H1 (cell line): ENCODE data around the gene TMEM156. TPM values are rescaled to one million over a fixed set of nuclear protein-coding genes. Genes with fewer than 3 reads are reported as not detected.

Experiments used
- CTCF ChIA-PET: fragments of 300-600 bp; sonication (Branson Sonifier 250); formaldehyde crosslinking; loops from one replicate; lab custom pipeline; 2021; ENCODE audit not compliant: partially characterized antibody; lab: Charles Lee
- POLR2A ChIA-PET: fragments of 300-600 bp; sonication (Branson Sonifier 250); formaldehyde crosslinking; loops from one replicate; lab custom pipeline; 2021; ENCODE audit warnings: inconsistent platforms; ENCODE audit not compliant: partially characterized antibody; lab: Charles Lee
- DNase-seq, 2 experiments: peaks; one replicate each; pipeline versions ENCODE4 v3.0.0 to v3.0.0-alpha.2; 2010 to 2022; ENCODE audit warnings: low spot score in 2 of 2, low read depth in 1 of 2, mixed read lengths in 1 of 2
- FAIRE-seq: peaks from 2 replicates; lab custom pipeline; 2011; peaks lifted over from hg19 to GRCh38; lab: Jason Lieb, UNC
- H2AFZ ChIP-seq: 2 replicates; pipeline ENCODE4 v1.8.1; 2012; ENCODE audit warnings: low read length, inconsistent platforms
- H2AK5ac ChIP-seq: 2 replicates; pipeline ENCODE4 v1.6.1; 2013; ENCODE audit warnings: low read depth, low read length
- H2BK120ac ChIP-seq: replicated peaks from 2 replicates; pipeline ENCODE3; 2013; ENCODE audit warnings: low read depth, low read length, inconsistent platforms
- H2BK12ac ChIP-seq: 2 replicates; pipeline ENCODE4 v1.6.1; 2013; ENCODE audit warnings: low read depth, low read length
- H2BK15ac ChIP-seq: 2 replicates; pipeline ENCODE4 v1.6.1; 2013; ENCODE audit warnings: low read length
- H2BK20ac ChIP-seq: 2 replicates; pipeline ENCODE4 v1.6.1; 2013; ENCODE audit warnings: low read length
- H2BK5ac ChIP-seq: 2 replicates; pipeline ENCODE4 v1.6.1; 2013; ENCODE audit warnings: low read depth, low read length
- H3K14ac ChIP-seq: 2 replicates; pipeline ENCODE4 v1.6.1; 2013; ENCODE audit warnings: inconsistent platforms; ENCODE audit not compliant: insufficient read length
- H3K18ac ChIP-seq: 2 replicates; pipeline ENCODE4 v1.6.1; 2013; ENCODE audit warnings: low read length; ENCODE audit errors: extremely low read depth
- H3K23ac ChIP-seq: 2 replicates; pipeline ENCODE4 v1.6.1; 2013; ENCODE audit warnings: inconsistent platforms; ENCODE audit not compliant: insufficient read length
- H3K23me2 ChIP-seq: 2 replicates; pipeline ENCODE4 v1.6.1; 2013; ENCODE audit warnings: low read depth, low read length
- H3K27ac ChIP-seq: 2 replicates; pipeline ENCODE4 v1.6.1; 2011; ENCODE audit warnings: low read depth, low read length, inconsistent platforms
- H3K27me3 ChIP-seq, 4 experiments: replicated peaks in 1 of 4; 1 replicate in 1 of 4; 2 replicates in 3 of 4; pipeline versions ENCODE4 v1.6.1 to v1.8.1; 2011 to 2013; ENCODE audit warnings: low read length in 3 of 4, mild to moderate bottlenecking in 3 of 4, inconsistent platforms in 2 of 4, mixed read lengths in 2 of 4, moderate library complexity in 1 of 4; ENCODE audit not compliant: control insufficient read depth in 3 of 4, insufficient read depth in 3 of 4; ENCODE audit errors: extremely low read depth in 1 of 4
- H3K36me3 ChIP-seq, 4 experiments: 2 replicates each; pipeline versions ENCODE4 v1.6.1 to v1.8.1; 2011 to 2013; ENCODE audit warnings: mild to moderate bottlenecking in 4 of 4, low read length in 3 of 4, moderate library complexity in 2 of 4, control low read depth in 1 of 4, inconsistent platforms in 1 of 4; ENCODE audit not compliant: insufficient read depth in 4 of 4, control insufficient read depth in 2 of 4
- H3K4ac ChIP-seq: replicated peaks from 2 replicates; pipeline ENCODE3; 2013; ENCODE audit warnings: low read length, low read depth, mixed read lengths, inconsistent platforms; ENCODE audit not compliant: insufficient read length
- H3K4me1 ChIP-seq, 4 experiments: replicated peaks in 1 of 4; 1 replicate in 1 of 4; 2 replicates in 3 of 4; pipeline versions ENCODE4 v1.6.1 to v1.8.1; 2011 to 2013; ENCODE audit warnings: low read length in 3 of 4, inconsistent platforms in 2 of 4, mixed read lengths in 1 of 4; ENCODE audit not compliant: insufficient read depth in 4 of 4, control insufficient read depth in 3 of 4
- H3K4me2 ChIP-seq, 2 experiments: 2 replicates each; pipeline versions ENCODE4 v1.6.1 to v1.8.1; 2011 to 2013; ENCODE audit warnings: low read depth in 2 of 2, low read length in 2 of 2, control low read depth in 1 of 2, inconsistent platforms in 1 of 2, mild to moderate bottlenecking in 1 of 2; ENCODE audit not compliant: insufficient read depth in 1 of 2
- H3K4me3 ChIP-seq, 4 experiments: fragments of 200-600, 300-600 bp in 1 of 4; sonication (generic), shearing (Covaris generic), sonication (Bioruptor Twin) in 1 of 4; 2 replicates each; pipeline versions ENCODE4 v1.5.1 to v1.8.1; 2011 to 2016; ENCODE audit warnings: low read length in 4 of 4, low read depth in 3 of 4, control low read depth in 2 of 4, inconsistent platforms in 2 of 4, mild to moderate bottlenecking in 2 of 4, mixed read lengths in 1 of 4, moderate library complexity in 1 of 4; ENCODE audit not compliant: insufficient read depth in 2 of 4; ENCODE audit errors: extremely low read depth in 1 of 4
- H3K56ac ChIP-seq: replicated peaks from 2 replicates; pipeline ENCODE3; 2013; ENCODE audit warnings: low read depth, mild to moderate bottlenecking, mixed read lengths, low read length, inconsistent platforms; ENCODE audit not compliant: insufficient read length
- H3K79me1 ChIP-seq: 2 replicates; pipeline ENCODE4 v1.6.1; 2013; ENCODE audit warnings: low read depth, low read length, control low read depth
- H3K79me2 ChIP-seq, 2 experiments: 2 replicates each; pipeline versions ENCODE4 v1.6.1 to v1.8.1; 2012 to 2013; ENCODE audit warnings: low read length in 2 of 2, mild to moderate bottlenecking in 2 of 2, inconsistent platforms in 1 of 2; ENCODE audit not compliant: insufficient read depth in 2 of 2, control insufficient read depth in 1 of 2
- H3K9ac ChIP-seq, 4 experiments: replicated peaks in 1 of 4; 1 replicate in 1 of 4; 2 replicates in 3 of 4; pipeline versions ENCODE4 v1.6.1 to v1.8.1; 2011 to 2013; ENCODE audit warnings: low read depth in 3 of 4, low read length in 3 of 4, control low read depth in 2 of 4, mild to moderate bottlenecking in 2 of 4, moderate library complexity in 2 of 4, inconsistent platforms in 1 of 4; ENCODE audit errors: extremely low read depth in 1 of 4
- H3K9me3 ChIP-seq, 2 experiments: 2 replicates each; pipeline versions ENCODE4 v1.6.1 to v1.8.1; 2012 to 2013; ENCODE audit warnings: mild to moderate bottlenecking in 2 of 2, moderate library complexity in 2 of 2, control low read depth in 1 of 2, inconsistent platforms in 1 of 2, low read depth in 1 of 2, low read length in 1 of 2, mixed read lengths in 1 of 2; ENCODE audit not compliant: insufficient read depth in 2 of 2
- H4K20me1 ChIP-seq, 2 experiments: replicated peaks in 1 of 2; 2 replicates each; pipeline versions ENCODE3 to v1.8.1; 2011 to 2013; ENCODE audit warnings: inconsistent platforms in 2 of 2, low read length in 2 of 2, mild to moderate bottlenecking in 1 of 2; ENCODE audit not compliant: insufficient read depth in 2 of 2, control insufficient read depth in 1 of 2
- H4K5ac ChIP-seq: 2 replicates; pipeline ENCODE4 v1.6.1; 2013; ENCODE audit warnings: low read length, low read depth, mixed read lengths, inconsistent platforms; ENCODE audit not compliant: insufficient read length
- H4K8ac ChIP-seq: 2 replicates; pipeline ENCODE4 v1.8.0; 2013; ENCODE audit warnings: mild to moderate bottlenecking, moderate library complexity, low read length, inconsistent platforms; ENCODE audit not compliant: insufficient read depth; ENCODE audit errors: extremely low read depth
- H4K91ac ChIP-seq: replicated peaks from 2 replicates; pipeline ENCODE3; 2013; ENCODE audit warnings: low read length, mixed read lengths, inconsistent platforms; ENCODE audit not compliant: insufficient read length
- CEBPB ChIP-seq: IDR thresholded peaks from 2 replicates; pipeline ENCODE4 v1.6.1; 2012; ENCODE audit warnings: low read depth, low read length
- CHD1 ChIP-seq: IDR thresholded peaks from 2 replicates; pipeline ENCODE4 v1.6.1; 2012; ENCODE audit warnings: low read depth, low read length, improper control_type of control experiment
- CREB1 ChIP-seq: IDR thresholded peaks from 2 replicates; pipeline ENCODE4 v1.6.1; 2012; ENCODE audit warnings: inconsistent platforms
- JUND ChIP-seq: IDR thresholded peaks from 2 replicates; pipeline ENCODE4 v1.6.1; 2011; ENCODE audit warnings: mild to moderate bottlenecking, improper control_type of control experiment, low read length
- KDM4A ChIP-seq: IDR thresholded peaks from one replicate; pipeline ENCODE4 v1.7.1; 2012; ENCODE audit warnings: low read depth, mild to moderate bottlenecking, moderate library complexity, low read length, inconsistent platforms; ENCODE audit not compliant: severe bottlenecking
- MAFK ChIP-seq: IDR thresholded peaks from 2 replicates; pipeline ENCODE4 v1.6.1; 2012; ENCODE audit warnings: low read depth, mild to moderate bottlenecking, improper control_type of control experiment, low read length
- NANOG ChIP-seq: IDR thresholded peaks from 2 replicates; pipeline ENCODE4 v1.6.1; 2011; ENCODE audit warnings: low read length, low read depth, mild to moderate bottlenecking, inconsistent platforms; ENCODE audit not compliant: insufficient read depth, poor library complexity, severe bottlenecking
- NRF1 ChIP-seq: IDR thresholded peaks from 2 replicates; pipeline ENCODE4 v1.6.1; 2011; ENCODE audit warnings: mild to moderate bottlenecking, low read depth, low read length, improper control_type of control experiment
- PHF8 ChIP-seq: fragments of 200-600 bp; sonication (generic); conservative IDR thresholded peaks from 2 replicates; pipeline ENCODE4 v1.7.1; 2012; ENCODE audit warnings: low read depth, mild to moderate bottlenecking, inconsistent platforms, low read length, moderate library complexity
- RXRA ChIP-seq: IDR thresholded peaks from 2 replicates; pipeline ENCODE4 v1.6.1; 2011; ENCODE audit warnings: low read depth, mild to moderate bottlenecking, low read length, moderate library complexity; ENCODE audit not compliant: insufficient read depth
- SIN3A ChIP-seq, 2 experiments: IDR thresholded peaks in 1 of 2; conservative IDR thresholded peaks in 1 of 2; 2 replicates each; pipeline ENCODE4 v1.6.1; 2011 to 2012; ENCODE audit warnings: low read length in 2 of 2, improper control_type of control experiment in 1 of 2, low read depth in 1 of 2, mild to moderate bottlenecking in 1 of 2
- SP2 ChIP-seq: IDR thresholded peaks from 2 replicates; pipeline ENCODE4 v1.6.1; 2012; ENCODE audit warnings: mild to moderate bottlenecking, low read length, inconsistent platforms
- TAF1 ChIP-seq: IDR thresholded peaks from 2 replicates; pipeline ENCODE4 v1.6.1; 2011; ENCODE audit warnings: mild to moderate bottlenecking, low read depth, low read length
- TAF7 ChIP-seq: optimal IDR thresholded peaks from 2 replicates; pipeline ENCODE3; 2011; ENCODE audit warnings: low read depth, mild to moderate bottlenecking, inconsistent platforms, low read length, moderate library complexity, borderline replicate concordance
- WGBS, 2 experiments: shearing (Covaris generic) in 1 of 2; methylation state at CpG; one replicate each; pipeline versions ENCODE4 v1.1.6 to v1.1.7; 2013 to 2015; ENCODE audit warnings: low lambda C conversion rate in 2 of 2, mixed read lengths in 2 of 2, inconsistent platforms in 1 of 2, low coverage in 1 of 2, missing lambda C conversion rate in 1 of 2; ENCODE audit not compliant: insufficient replicate concordance in 2 of 2, insufficient coverage in 1 of 2, insufficient read length in 1 of 2; ENCODE audit errors: extremely low coverage in 1 of 2, missing lambda C conversion rate in 1 of 2; 5-methylcytosine and 5-hydroxymethylcytosine counted together
- polyA plus RNA-seq, 7 experiments: library from polyadenylated mRNA; depleted of rRNA in 3 of 7; stranded (reverse) in 5 of 7; unstranded in 2 of 7; fragments of >200 nt in 5 of 7; fragments of 200-250 nt in 2 of 7; gene quantifications; 1 replicate in 5 of 7; 2 replicates in 1 of 7; 4 replicates in 1 of 7; pipeline versions ENCODE4 v1.2.1 to v1.2.3, GENCODE V29; 2011 to 2013; ENCODE audit warnings: missing spikeins in 2 of 7, mixed read lengths in 2 of 7
- total RNA-seq: library from RNA; stranded (reverse); fragmentation: NEBNext Ultra II Directional; extraction: Animal tissue kit (Norgen Biotek cat#: 25700); gene quantifications from 2 replicates; pipeline ENCODE4 v1.2.1, GENCODE V29; 2021
- TF ChIP-seq, protein P1 (sequence below): IDR thresholded peaks from 2 replicates; pipeline ENCODE4 v1.6.1; 2012; ENCODE audit warnings: inconsistent platforms

The TMEM156 gene
- total and polyA plus RNA-seq, 2 of the 8 experiments (the other 6 are each of a cell fraction or from before 2014, with no cell fraction given): not detected

DNA sequence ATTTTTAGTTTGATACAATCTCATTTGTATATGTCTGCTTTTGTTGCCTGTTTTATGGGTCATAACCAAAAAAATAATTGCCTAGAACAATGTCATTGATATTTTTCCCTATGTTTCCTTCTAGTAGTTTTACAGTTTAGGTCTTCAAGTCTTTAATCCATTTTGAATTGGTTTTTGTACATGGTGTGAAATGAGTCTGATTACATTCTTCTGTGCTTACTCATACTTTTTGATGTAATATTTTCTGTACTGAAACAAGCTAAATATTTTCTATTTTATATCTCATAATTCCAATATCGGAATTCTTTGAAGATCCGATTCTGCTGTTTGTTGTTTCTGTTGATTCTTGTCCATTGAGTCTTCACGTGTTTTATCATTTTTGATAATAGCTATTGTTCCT, 10.6 kb downstream of the TMEM156 start:
- H2BK120ac ChIP-seq: no peak overlapping the region
- no peak for DNase-seq
- TF ChIP-seq SIN3A (conservative IDR thresholded peaks at IDR 0.05 in 1 of 2, IDR thresholded peaks at IDR 0.05 in 1 of 2; ENCODE audit: low read depth in 1 of 2, low read length in 2 of 2) (no peak), RXRA (no peak), TAF1 (no peak), SP2 (no peak), CEBPB (no peak), CHD1 (no peak), NRF1 (no peak), CREB1 (no peak), NANOG (no peak), TAF7 (no peak), PHF8 (no peak), KDM4A (no peak), MAFK (no peak), JUND (no peak)
- TF ChIP-seq, protein P1, sequence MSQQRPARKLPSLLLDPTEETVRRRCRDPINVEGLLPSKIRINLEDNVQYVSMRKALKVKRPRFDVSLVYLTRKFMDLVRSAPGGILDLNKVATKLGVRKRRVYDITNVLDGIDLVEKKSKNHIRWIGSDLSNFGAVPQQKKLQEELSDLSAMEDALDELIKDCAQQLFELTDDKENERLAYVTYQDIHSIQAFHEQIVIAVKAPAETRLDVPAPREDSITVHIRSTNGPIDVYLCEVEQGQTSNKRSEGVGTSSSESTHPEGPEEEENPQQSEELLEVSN: no peak

More for the DNA sequence above, 10.6 kb downstream of the TMEM156 start:
- H4K8ac ChIP-seq: no peak overlapping the region
- ChIA-PET CTCF (no interaction called here), POLR2A (no interaction called here)
- H3K23me2 ChIP-seq: no peaks in the 10 kb centered on the region
- H2BK5ac ChIP-seq: no peak overlapping the region
- H3K4me3 ChIP-seq: no peak overlapping the region
- no peak overlapping the region for H4K91ac ChIP-seq
- H3K9ac ChIP-seq: no peak overlapping the region
- H3K4me1 ChIP-seq: no peaks in the 10 kb centered on the region
- H2BK20ac ChIP-seq: no peak overlapping the region
- H3K23ac ChIP-seq: no peak overlapping the region
- FAIRE-seq: no peak
- H3K27ac ChIP-seq: no peak overlapping the region
- no peak overlapping the region for H4K5ac ChIP-seq
- H3K4ac ChIP-seq: no peak overlapping the region
- H3K9me3 ChIP-seq: no peaks in the 10 kb centered on the region
- H3K27me3 ChIP-seq: no peaks in the 10 kb centered on the region
- no peak overlapping the region for H3K4me2 ChIP-seq
- H2BK12ac ChIP-seq: no peak overlapping the region
- no peaks in the 10 kb centered on the region for H3K36me3 ChIP-seq
- no peak overlapping the region for H3K18ac ChIP-seq
- H3K56ac ChIP-seq: no peak overlapping the region
- H3K79me2 ChIP-seq: no peaks in the 10 kb centered on the region
- no peak overlapping the region for H3K14ac ChIP-seq
- 95% methylated on average over 3 of the region's 3 CpGs; no CpG with 5 or more reads in 1 of the 2 experiments for WGBS, 2 experiments
- no peak overlapping the region for H2AK5ac ChIP-seq
- no peak overlapping the region for H2BK15ac ChIP-seq
- no peaks in the 10 kb centered on the region for H4K20me1 ChIP-seq
- H3K79me1 ChIP-seq: no peaks in the 10 kb centered on the region
- no peak overlapping the region for H2AFZ ChIP-seq
